CD8-positive, alpha-beta memory T cell (primary cell): ENCODE measurements around the gene FIGNL2. TPM values are rescaled to one million over a fixed set of nuclear protein-coding genes. Genes with fewer than 3 reads are reported as not detected.

ENCODE experiments used
- CTCF ChIA-PET: fragments of 350-600 bp; sonication (Branson Sonifier 250); formaldehyde crosslinking; loops from one replicate; lab custom pipeline; 2021; ENCODE audit warnings: antibody characterized with exemption; lab: Charles Lee
- POLR2A ChIA-PET: fragments of 350-600 bp; sonication (Branson Sonifier 250); formaldehyde crosslinking; loops from one replicate; lab custom pipeline; 2021; ENCODE audit warnings: antibody characterized with exemption; lab: Charles Lee
- DNase-seq, 5 donors: peaks; one replicate each; pipeline versions ENCODE4 v3.0.0 to v3.0.0-alpha.2; 2020 to 2022; ENCODE audit warnings: mixed read lengths in 1 of 5
- H3K27ac ChIP-seq: one replicate; pipeline ENCODE4 v1.7.0; 2013; ENCODE audit warnings: low read depth, mild to moderate bottlenecking, low read length, moderate library complexity
- H3K27me3 ChIP-seq: 2 replicates; pipeline ENCODE4 v1.7.0; 2013; ENCODE audit warnings: low read length, mild to moderate bottlenecking; ENCODE audit not compliant: insufficient read depth, poor library complexity, severe bottlenecking
- H3K36me3 ChIP-seq: 2 replicates; pipeline ENCODE4 v1.7.0; 2013; ENCODE audit warnings: mild to moderate bottlenecking, low read length, moderate library complexity; ENCODE audit not compliant: insufficient read depth
- H3K4me1 ChIP-seq: 2 replicates; pipeline ENCODE4 v1.7.0; 2013; ENCODE audit warnings: mild to moderate bottlenecking, low read length, moderate library complexity; ENCODE audit not compliant: insufficient read depth
- H3K4me3 ChIP-seq: 2 replicates; pipeline ENCODE4 v1.7.0; 2013; ENCODE audit warnings: mild to moderate bottlenecking, low read length
- H3K9me3 ChIP-seq: 2 replicates; pipeline ENCODE4 v1.7.0; 2013; ENCODE audit warnings: mild to moderate bottlenecking, low read length
- H3K27ac Mint-ChIP-seq, 8 donors: one replicate each; pipeline ENCODE4 v1.8.0; 2020 to 2021; ENCODE audit warnings: mixed read lengths in 8 of 8, mild to moderate bottlenecking in 6 of 8, inconsistent platforms in 3 of 8, moderate library complexity in 3 of 8
- H3K27me3 Mint-ChIP-seq, 2 donors: one replicate each; pipeline ENCODE4 v1.8.0; 2020 to 2021; ENCODE audit warnings: mixed read lengths in 2 of 2, mild to moderate bottlenecking in 1 of 2, moderate library complexity in 1 of 2
- H3K36me3 Mint-ChIP-seq, 3 donors: one replicate each; pipeline ENCODE4 v1.8.0; 2020 to 2021; ENCODE audit warnings: mixed read lengths in 3 of 3, inconsistent platforms in 1 of 3, mild to moderate bottlenecking in 1 of 3
- H3K4me1 Mint-ChIP-seq, 3 donors: one replicate each; pipeline ENCODE4 v1.8.0; 2020 to 2021; ENCODE audit warnings: mixed read lengths in 3 of 3, inconsistent platforms in 1 of 3, mild to moderate bottlenecking in 1 of 3
- H3K4me3 Mint-ChIP-seq, 7 donors: one replicate each; pipeline ENCODE4 v1.8.0; 2020 to 2021; ENCODE audit warnings: mixed read lengths in 7 of 7, mild to moderate bottlenecking in 6 of 7, moderate library complexity in 4 of 7, inconsistent platforms in 2 of 7
- H3K9me3 Mint-ChIP-seq, 5 donors: one replicate each; pipeline ENCODE4 v1.8.0; 2020 to 2022; ENCODE audit warnings: mixed read lengths in 5 of 5, mild to moderate bottlenecking in 3 of 5, moderate library complexity in 2 of 5, inconsistent platforms in 1 of 5
- polyA plus RNA-seq: library from polyadenylated mRNA; unstranded; fragments of 300-500 nt; fragmentation: Illumina TruSeq; gene quantifications from one replicate; pipeline ENCODE4 v1.2.3, GENCODE V29; 2021
- total RNA-seq, 2 experiments: library from RNA; stranded (reverse); gene quantifications; one replicate each; pipeline ENCODE4 v1.2.3, GENCODE V29; 2021

The FIGNL2 gene
- total and polyA plus RNA-seq, 3 experiments from 2014 or later, result 0.12 to 0.70 (median 0.42) TPM

DNA sequence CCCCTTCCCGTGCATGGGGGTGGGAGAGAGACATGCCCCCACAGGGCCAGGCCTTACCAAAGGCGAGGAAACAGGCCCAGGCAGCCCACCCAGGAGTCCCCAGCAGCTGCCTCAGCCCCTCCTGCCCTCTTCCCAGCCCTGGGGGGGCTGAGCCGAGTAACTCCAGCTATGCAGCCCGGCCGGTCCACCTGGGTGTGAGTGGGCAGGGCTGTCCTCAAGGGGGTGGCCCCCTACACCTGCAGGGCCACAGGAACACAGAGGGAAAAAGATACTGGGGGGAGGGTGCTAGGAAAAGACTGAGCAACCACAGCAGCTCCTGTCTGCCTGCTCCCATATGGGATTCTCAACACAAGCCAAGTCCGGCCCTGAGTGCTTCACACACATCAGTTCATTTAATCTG, 7.6 kb downstream of the FIGNL2 start:
- H3K9me3 Mint-ChIP-seq, result no peaks in the 10 kb centered on the region
- H3K27ac ChIP-seq, result no peak overlapping the region
- H3K4me3 ChIP-seq, result no peak overlapping the region
- ChIA-PET CTCF (interaction anchor here (1.5 kb wide), 1 partner anchor 20 kb away, joined by 4 read pairs; no protein-coding TSS in a partner anchor), POLR2A (no interaction called here)
- peaks cover 1% of the 10 kb centered on the region in 3 donors for H3K4me1 Mint-ChIP-seq
- H3K4me3 Mint-ChIP-seq, result no peak overlapping the region
- peaks cover 43 to 61% of the 10 kb centered on the region in 2 donors for H3K27me3 Mint-ChIP-seq
- no peaks in the 10 kb centered on the region for H3K9me3 ChIP-seq
- H3K36me3 ChIP-seq, result no peaks in the 10 kb centered on the region
- H3K36me3 Mint-ChIP-seq, result peaks cover 0 to 4% (median 0%) of the 10 kb centered on the region in 3 donors
- peaks cover under 1% of the 10 kb centered on the region for H3K4me1 ChIP-seq
- no peak for DNase-seq
- H3K27me3 ChIP-seq, result peaks cover 34% of the 10 kb centered on the region
- H3K27ac Mint-ChIP-seq, result no peak overlapping the region

DNA sequence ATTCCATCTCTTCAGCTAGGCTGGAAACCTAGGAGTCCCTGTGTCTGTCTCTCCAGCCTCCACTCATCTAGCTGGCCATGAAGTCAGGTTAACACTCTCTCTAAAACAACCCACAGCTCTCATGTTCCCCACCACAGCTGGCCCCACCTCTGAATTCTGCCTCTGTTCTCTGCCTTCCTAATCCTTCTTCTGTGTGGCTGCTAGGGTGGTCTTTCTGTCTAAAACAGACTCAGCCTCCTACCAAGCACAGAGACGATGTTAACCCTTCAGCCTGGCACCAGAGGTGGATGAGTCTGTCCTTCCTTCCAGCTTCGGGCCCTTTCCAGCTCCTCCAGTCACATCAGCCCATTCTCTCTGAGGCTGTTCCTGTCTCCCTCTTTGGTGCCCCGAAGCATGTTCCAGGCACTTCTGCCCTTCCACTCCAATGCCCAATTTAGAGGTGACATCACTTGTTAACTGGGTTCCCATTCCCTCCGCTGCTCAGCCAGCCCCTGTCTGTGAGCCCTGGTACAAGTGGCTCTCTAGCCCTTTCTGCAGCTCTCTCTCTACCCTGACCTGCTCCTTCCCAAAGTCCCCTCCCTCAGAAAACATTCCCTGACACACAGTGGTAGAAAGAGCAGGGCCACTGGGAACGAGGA, 9.1 kb downstream of the FIGNL2 start:
- ChIA-PET CTCF (no interaction called here), POLR2A (interaction anchor here (0.5 kb wide), 1 partner anchor 1076 kb away, joined by 8 read pairs; the partner anchor contains the start of gene ATF1)
- H3K27me3 Mint-ChIP-seq, result peaks cover 34 to 55% of the 10 kb centered on the region in 2 donors

DNA sequence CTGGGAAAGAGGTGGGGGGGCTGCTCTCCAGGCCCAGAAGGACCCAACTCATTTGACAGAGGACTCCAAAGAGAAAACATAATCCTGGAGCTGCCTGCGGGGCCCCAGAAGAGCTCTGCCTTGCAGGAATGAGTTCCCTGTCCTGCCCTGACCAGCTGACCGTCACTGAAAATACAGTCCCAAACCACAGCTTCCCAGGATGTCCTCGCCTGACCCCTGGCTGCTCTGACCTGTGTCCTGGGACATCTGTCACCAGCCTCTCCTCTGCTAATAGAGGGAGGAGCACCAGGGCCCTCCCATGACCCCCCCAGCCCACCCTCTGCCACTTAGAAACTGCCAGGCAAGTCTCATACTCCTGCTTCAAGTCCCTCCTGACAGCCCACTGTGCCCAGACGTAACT, 9.8 kb downstream of the FIGNL2 start:
- Mint-ChIP-seq H3K27me3 (peaks cover 33 to 53% of the 10 kb centered on the region in 2 donors), H3K4me3 (no peak overlapping the region), H3K4me1 (no peaks in the 10 kb centered on the region), H3K27ac (no peak overlapping the region), H3K9me3 (no peaks in the 10 kb centered on the region), H3K36me3 (peaks cover 0 to 3% (median 0%) of the 10 kb centered on the region in 3 donors)
- no peaks in the 10 kb centered on the region for H3K36me3 ChIP-seq
- peaks cover 14% of the 10 kb centered on the region for H3K27me3 ChIP-seq
- POLR2A ChIA-PET, result interaction anchor here (0.5 kb wide), 1 partner anchor 1075 kb away, joined by 8 read pairs; the partner anchor contains the start of gene ATF1
- H3K27ac ChIP-seq, result no peak overlapping the region
- no peak for DNase-seq
- H3K9me3 ChIP-seq, result no peaks in the 10 kb centered on the region
- CTCF ChIA-PET, result no interaction called here
- no peak overlapping the region for H3K4me3 ChIP-seq
- H3K4me1 ChIP-seq, result no peaks in the 10 kb centered on the region

More for the DNA sequence above, 9.1 kb downstream of the FIGNL2 start:
- Histone ChIP-seq H3K27ac (no peak overlapping the region), H3K4me1 (no peaks in the 10 kb centered on the region), H3K9me3 (no peaks in the 10 kb centered on the region), H3K36me3 (no peaks in the 10 kb centered on the region), H3K27me3 (peaks cover 19% of the 10 kb centered on the region), H3K4me3 (no peak overlapping the region)
- H3K9me3 Mint-ChIP-seq, result no peaks in the 10 kb centered on the region
- H3K36me3 Mint-ChIP-seq, result peaks cover 0 to 4% (median 0%) of the 10 kb centered on the region in 3 donors
- no peak overlapping the region for H3K27ac Mint-ChIP-seq
- no peak for DNase-seq
- H3K4me1 Mint-ChIP-seq, result no peaks in the 10 kb centered on the region
- H3K4me3 Mint-ChIP-seq, result no peak overlapping the region

DNA sequence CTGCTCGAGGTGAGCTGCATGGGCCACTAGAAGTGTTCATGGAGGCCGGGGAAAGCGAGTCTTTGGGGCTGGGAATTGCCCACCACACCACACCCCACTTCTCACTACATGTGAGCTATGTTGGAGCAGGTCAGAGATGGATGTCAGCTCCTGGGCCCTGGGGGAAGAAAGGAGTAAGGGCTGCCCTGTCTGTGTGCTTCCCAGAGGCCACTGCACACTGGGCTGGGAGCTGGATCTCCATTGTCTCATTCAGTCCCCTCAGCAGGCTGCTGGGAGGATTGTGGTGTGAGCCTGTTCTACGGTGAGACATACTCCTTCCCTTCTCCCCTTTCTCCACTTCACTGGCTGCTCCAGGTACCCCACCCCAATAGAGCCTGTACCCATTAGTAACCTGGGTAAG, 10.5 kb downstream of the FIGNL2 start:
- DNase-seq, result no peak
- peaks cover 14% of the 10 kb centered on the region for H3K27me3 ChIP-seq
- peaks cover 0 to 5% (median 0%) of the 10 kb centered on the region in 3 donors for H3K36me3 Mint-ChIP-seq
- H3K9me3 Mint-ChIP-seq, result no peaks in the 10 kb centered on the region
- H3K27ac ChIP-seq, result no peak overlapping the region
- H3K27me3 Mint-ChIP-seq, result peaks cover 36 to 56% of the 10 kb centered on the region in 2 donors
- no peaks in the 10 kb centered on the region for H3K9me3 ChIP-seq
- ChIA-PET POLR2A (no interaction called here), CTCF (no interaction called here)
- no peak overlapping the region for H3K27ac Mint-ChIP-seq
- no peak overlapping the region for H3K4me3 ChIP-seq
- no peaks in the 10 kb centered on the region for H3K36me3 ChIP-seq
- peaks cover 2 to 6% (median 4%) of the 10 kb centered on the region in 3 donors for H3K4me1 Mint-ChIP-seq
- H3K4me3 Mint-ChIP-seq, result no peak overlapping the region
- H3K4me1 ChIP-seq, result peaks cover 2% of the 10 kb centered on the region

DNA sequence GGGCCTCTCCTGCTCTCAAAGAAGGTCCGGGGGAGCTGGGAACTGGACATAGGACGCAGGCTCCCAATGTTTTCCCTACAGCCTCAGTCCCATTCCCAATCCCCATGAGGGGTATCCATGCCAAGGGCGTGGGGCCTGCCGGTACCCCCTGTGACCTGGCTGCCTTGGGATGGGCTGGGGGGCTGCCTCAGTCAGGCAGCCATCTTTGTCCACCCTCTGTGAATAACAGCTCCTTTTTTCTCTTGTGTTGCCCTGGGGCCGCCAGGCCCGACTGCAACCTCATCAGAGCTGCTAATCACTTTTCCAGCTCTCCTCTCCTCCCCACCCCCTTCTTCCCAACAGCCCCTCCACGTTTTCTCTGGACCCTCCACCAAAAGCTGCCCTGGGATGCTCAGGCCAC, 11.2 kb downstream of the FIGNL2 start:
- peaks cover 0 to 5% (median 0%) of the 10 kb centered on the region in 3 donors for H3K36me3 Mint-ChIP-seq
- H3K4me3 Mint-ChIP-seq, result no peak overlapping the region
- H3K4me3 ChIP-seq, result no peak overlapping the region
- ChIA-PET CTCF (interaction anchor here (1.1 kb wide), 1 partner anchor 13 kb away, joined by 3 read pairs; no protein-coding TSS in a partner anchor), POLR2A (no interaction called here)
- no peaks in the 10 kb centered on the region for H3K9me3 ChIP-seq
- H3K27me3 Mint-ChIP-seq, result peaks cover 44 to 56% of the 10 kb centered on the region in 2 donors
- H3K27me3 ChIP-seq, result peaks cover 14% of the 10 kb centered on the region
- peak overlapping the region in 1 of 8 donors; percentile 17 for H3K27ac Mint-ChIP-seq
- H3K4me1 ChIP-seq, result peaks cover 10% of the 10 kb centered on the region
- H3K9me3 Mint-ChIP-seq, result no peaks in the 10 kb centered on the region
- H3K4me1 Mint-ChIP-seq, result peaks cover 9 to 14% (median 12%) of the 10 kb centered on the region in 3 donors
- no peaks in the 10 kb centered on the region for H3K36me3 ChIP-seq
- DNase-seq, result no peak
- H3K27ac ChIP-seq, result no peak overlapping the region

DNA sequence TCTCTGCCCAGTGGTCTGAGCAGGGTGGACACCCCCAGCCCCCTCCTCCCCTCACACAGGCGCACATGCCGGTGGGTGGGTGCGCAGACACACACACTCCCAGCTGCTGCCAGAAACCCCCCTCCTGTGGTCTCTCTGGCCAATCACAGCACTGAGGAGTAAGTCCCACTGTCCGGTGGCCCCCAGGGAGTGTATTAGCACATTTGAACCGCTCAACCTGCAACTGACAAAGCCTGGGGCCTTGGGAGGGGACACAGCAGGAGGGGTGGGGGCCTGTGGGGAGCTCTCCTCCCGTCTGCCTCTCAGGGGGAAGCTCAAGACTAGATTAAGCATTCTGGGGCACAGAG, 11.7 kb downstream of the FIGNL2 start:
- Histone ChIP-seq H3K4me3 (no peak overlapping the region), H3K9me3 (no peaks in the 10 kb centered on the region), H3K27ac (no peak overlapping the region), H3K36me3 (no peaks in the 10 kb centered on the region), H3K4me1 (peaks cover 10% of the 10 kb centered on the region), H3K27me3 (peaks cover 15% of the 10 kb centered on the region)
- CTCF ChIA-PET, result interaction anchor here (1.1 kb wide), 1 partner anchor 13 kb away, joined by 3 read pairs; no protein-coding TSS in a partner anchor
- Mint-ChIP-seq H3K4me1 (peaks cover 10 to 16% (median 14%) of the 10 kb centered on the region in 3 donors), H3K4me3 (no peak overlapping the region), H3K27ac (no peak overlapping the region), H3K27me3 (peaks cover 44 to 55% of the 10 kb centered on the region in 2 donors), H3K9me3 (no peaks in the 10 kb centered on the region), H3K36me3 (peaks cover 0 to 5% (median 0%) of the 10 kb centered on the region in 3 donors)
- POLR2A ChIA-PET, result no interaction called here
- DNase-seq, result no peak

DNA sequence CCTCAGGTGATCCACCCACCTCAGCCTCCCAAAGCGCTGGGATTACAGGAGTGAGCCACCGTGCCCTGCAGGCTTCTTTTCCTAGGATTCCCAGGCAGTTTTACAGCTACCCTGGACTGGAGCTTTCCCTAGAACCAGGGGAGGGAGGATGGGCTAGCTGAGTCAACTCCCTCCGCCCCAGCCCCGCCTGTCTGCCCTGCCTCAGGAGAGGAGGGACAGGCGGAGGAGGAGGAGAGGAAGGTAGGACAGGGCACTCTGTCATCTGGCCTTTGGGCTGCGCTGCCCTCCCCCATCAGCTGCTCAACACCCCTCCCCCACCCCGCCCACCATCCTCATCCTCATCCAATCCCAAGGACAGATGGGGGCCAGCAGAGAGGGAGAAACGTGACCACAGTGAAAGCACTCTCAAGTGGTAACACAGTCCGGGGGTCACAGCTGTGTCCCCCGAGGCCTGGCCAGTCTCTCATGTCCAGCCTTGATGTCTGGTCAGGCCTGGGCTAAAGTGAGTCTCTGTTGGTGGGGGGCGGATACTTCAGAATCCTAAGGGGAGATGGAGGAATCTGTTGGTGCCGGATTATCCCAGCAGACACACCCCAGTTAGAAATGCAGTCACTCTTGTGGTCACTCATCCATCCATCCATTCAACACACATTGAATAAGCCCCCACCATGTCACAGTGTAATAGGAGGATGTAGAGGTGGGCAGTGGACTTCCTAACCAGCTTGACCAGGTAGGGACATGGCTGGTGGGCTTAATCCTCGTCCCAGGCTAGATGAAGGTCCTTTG, 12.3 kb downstream of the FIGNL2 start:
- peaks cover 0 to 5% (median 0%) of the 10 kb centered on the region in 3 donors for H3K36me3 Mint-ChIP-seq
- Histone ChIP-seq H3K4me1 (peaks cover 10% of the 10 kb centered on the region), H3K27ac (no peak overlapping the region), H3K9me3 (no peaks in the 10 kb centered on the region), H3K4me3 (no peak overlapping the region), H3K27me3 (peaks cover 14% of the 10 kb centered on the region), H3K36me3 (no peaks in the 10 kb centered on the region)
- no peaks in the 10 kb centered on the region for H3K9me3 Mint-ChIP-seq
- peaks cover 43 to 59% of the 10 kb centered on the region in 2 donors for H3K27me3 Mint-ChIP-seq
- no peak for DNase-seq
- H3K4me3 Mint-ChIP-seq, result no peak overlapping the region
- peaks cover 10 to 16% (median 14%) of the 10 kb centered on the region in 3 donors for H3K4me1 Mint-ChIP-seq
- ChIA-PET CTCF (interaction anchor here (1.0 to 1.1 kb wide), 2 partner anchors 12 kb away, joined by 3 read pairs; no protein-coding TSS in a partner anchor), POLR2A (no interaction called here)
- no peak overlapping the region for H3K27ac Mint-ChIP-seq
